UCSD-AML1 (cell line): ENCODE results near the gene LAMTOR1.
A peak's percentile ranks its signal among the peaks of the same experiment; 100 is the strongest.

Experiments used
- DNase-seq: peaks from one replicate; lab custom pipeline; 2025; ENCODE audit not compliant: unreplicated experiment; lab: John Stamatoyannopoulos, UW

The LAMTOR1 gene

GRCh38 chr11:72119198-72119597, 16.1 kb upstream of the LAMTOR1 start:
- DNase-seq, result no peak

DNA sequence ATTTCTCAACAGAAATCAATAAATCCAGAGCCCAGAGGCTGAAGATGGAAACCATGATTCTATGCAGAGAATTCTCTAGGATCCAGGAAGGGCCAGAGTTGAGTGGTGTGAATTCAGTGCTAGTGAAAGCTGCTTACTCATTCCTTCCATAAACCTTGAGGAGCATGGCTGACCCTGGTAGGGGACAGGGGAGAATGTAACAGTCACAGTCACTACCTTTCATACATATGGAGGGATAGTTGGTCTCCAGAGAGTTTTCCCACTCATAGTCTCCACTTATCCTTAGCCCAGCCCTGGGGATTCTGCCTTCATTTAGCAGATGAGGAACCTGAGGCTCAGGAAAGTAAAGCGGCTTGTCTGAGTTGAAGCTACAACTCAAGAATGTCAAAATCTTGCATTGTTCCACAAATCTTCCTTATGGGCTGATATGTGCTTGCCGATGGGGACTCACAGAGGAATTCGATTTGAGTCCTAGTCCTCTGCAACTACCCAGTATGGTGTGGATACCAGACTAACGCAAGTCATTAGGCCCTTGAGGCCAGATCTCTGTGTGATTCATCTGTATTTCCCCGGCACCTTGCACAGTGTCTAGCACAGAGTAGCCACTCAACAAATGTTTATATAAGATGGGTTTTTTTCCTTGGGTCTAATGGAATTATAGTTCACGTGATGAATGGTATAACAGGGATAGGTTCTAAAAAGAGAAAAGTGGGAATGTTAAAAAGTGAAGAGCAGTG, 13.1 kb upstream of the LAMTOR1 start:
- no peak for DNase-seq

DNA sequence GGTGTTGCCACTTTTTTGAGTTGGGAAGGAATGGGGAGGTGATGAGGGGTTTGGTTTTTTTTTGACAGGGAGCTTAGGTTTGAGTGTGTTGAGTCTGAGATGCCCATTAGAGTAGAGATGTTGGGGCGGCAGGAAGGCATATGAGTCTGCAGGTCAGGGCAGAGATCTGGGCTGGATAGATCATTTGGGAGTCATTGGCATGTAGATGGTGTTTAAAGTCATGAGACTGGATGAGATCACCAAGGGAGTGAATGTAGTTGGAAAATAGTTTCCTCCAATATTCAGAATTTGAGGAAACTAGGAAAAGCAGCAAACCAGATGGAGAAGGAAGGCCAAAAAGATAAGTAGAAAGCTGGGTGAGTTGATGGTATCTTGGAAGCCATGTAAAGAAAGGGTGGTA, 11.5 kb upstream of the LAMTOR1 start:
- no peak for DNase-seq

DNA sequence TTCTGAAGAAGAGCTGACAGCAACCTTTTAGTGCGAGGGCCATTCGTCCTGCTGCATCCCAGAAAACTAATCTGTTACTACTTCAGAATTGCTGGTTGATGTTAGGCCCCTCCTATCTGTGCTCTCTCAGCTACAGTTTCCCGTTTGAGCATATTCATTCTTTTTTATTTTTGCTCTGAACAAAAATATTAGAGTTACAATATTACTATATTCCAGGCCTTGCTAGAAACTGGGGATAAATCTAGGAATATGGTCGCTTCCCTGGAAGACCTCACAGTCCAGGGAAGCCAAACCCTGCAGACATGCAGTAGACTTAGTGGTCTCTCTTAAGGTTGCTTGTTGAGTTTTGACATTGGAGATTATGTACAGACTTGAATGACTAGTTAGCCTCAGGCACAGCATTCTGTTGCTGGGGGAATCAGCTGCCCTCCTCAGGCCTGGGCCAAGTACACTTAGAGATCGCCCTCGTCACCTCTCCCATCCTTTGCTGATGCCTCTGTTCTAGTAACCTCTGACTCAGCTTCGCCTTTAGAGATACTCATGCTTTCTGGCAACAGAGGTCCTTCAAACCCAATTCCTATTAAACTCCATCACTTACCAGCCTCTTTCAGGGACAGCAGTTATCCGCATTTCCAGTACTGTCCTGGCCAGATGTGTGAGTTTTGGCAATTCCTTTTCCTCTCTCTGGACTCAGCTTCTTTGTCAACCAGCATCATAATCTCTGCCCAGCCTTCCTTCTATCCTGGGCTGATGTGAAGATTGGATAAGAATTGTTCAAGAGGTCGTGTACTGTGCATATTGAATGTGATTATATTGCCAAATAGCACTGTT, 10.1 kb upstream of the LAMTOR1 start:
- DNase-seq, result no peak

- peak; percentile 97 for DNase-seq
Measured at GRCh38 chr11:72112143-72112977, 9.3 kb upstream of the LAMTOR1 start, which contains the start of gene ANAPC15. TSS of gene ANAPC15 (minus strand) at chr11:72112695. CDS start at chr11:72111276, 1,419 bp downstream.

- no peak for DNase-seq
Measured at GRCh38 chr11:72111300-72112142, 8.4 kb upstream of the LAMTOR1 start.

- no peak for DNase-seq
Measured at GRCh38 chr11:72105888-72106287, 2.8 kb upstream of the LAMTOR1 start, which contains the start of gene TOMT. TSS of gene TOMT (plus strand) at chr11:72105924. CDS start at chr11:72105952, 28 bp downstream.

- no peak for DNase-seq
Measured at GRCh38 chr11:72103754-72104167, 664 bp upstream of the LAMTOR1 start.

GRCh38 chr11:72102631-72102945, 509 bp downstream of the LAMTOR1 start:
- DNase-seq, result no peak

DNA sequence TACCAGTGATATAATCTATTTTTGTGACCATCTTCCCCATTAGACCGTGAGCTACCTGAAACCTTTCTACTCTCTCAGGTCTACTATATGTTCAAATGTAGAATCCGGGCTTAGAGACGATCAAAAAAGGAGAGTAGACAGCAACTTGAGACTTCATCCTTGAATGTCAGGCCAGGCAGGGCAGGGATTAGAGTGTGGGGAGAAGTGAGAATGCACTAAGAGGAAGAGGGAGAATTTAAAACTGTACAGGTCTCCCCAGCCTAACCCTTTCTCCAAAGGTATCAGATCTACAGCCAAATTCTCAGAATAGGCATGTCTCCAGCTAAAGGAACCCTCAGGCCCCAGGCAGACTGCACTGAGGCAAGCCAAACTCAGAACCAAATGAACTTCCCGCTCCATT, 935 bp downstream of the LAMTOR1 start:
- DNase-seq, result no peak

DNA sequence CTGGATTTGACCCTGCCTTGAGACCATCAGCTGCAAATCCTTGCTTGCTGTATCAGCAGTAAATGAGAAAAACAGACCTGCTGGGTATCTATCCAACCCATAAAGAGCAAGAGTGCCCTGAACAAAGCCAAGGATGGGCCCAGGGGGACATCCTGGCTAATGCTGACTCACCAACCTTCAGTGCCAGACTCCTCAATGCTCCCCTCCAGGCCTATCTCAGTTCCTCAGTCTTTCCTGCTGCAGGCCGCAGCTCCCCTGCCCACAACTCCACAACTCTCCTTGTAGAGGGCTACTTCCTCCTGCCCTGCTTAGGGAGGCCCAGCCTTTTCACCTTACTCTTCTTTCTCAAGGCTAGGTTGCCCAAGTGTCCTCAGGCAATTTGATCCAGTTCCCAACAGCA, 2.6 kb downstream of the LAMTOR1 start:
- DNase-seq, result peak; percentile 89

GRCh38 chr11:72100009-72100408, 3.1 kb downstream of the LAMTOR1 start:
- no peak for DNase-seq

GRCh38 chr11:72098741-72099140, 4.4 kb downstream of the LAMTOR1 start:
- DNase-seq, result no peak

GRCh38 chr11:72091292-72091691, 11.8 kb downstream of the LAMTOR1 start:
- peak; percentile 78 for DNase-seq

GRCh38 chr11:72088076-72088808, 14.9 kb downstream of the LAMTOR1 start:
- DNase-seq, result no peak

- no peak for DNase-seq
Measured at GRCh38 chr11:72085621-72086351, 17.3 kb downstream of the LAMTOR1 start.

DNA sequence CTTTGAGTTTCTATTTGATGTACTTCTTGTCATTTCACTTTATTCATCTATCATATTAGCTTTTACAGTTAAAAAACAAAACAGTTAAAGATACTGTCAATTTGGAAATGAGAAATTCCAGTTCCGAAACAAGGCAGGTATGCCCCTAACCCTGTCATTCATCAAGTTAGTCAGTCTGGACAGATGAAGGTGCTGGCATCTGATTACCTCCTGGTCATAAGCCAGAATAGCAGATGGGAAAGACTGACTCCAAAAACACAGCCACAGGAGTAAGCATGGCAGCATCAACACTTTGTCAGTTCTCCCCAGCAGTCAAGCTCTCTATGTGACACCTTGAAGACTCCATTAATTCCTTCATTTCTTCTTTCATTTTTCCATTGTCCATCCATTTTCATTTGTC, 18.1 kb downstream of the LAMTOR1 start:
- no peak for DNase-seq

DNA sequence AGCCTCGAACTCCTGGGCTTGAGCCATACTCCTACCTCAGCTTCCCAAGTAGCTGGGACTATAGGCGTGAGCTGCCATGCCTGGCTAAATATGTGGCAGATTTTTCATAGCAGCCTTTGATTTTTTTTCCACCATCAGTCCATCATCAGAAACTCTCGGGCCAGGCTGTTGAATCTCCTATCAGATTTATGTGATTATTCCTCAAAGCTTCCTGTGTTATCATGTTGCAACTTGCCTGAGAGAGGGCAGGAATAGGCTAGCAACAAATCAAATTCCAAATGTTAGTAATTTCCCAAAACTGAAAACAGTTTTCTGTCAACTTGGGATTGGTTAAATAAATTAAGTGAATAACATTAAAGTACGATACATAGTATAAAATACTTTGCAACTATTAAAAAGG, 19.0 kb downstream of the LAMTOR1 start:
- no peak for DNase-seq

DNA sequence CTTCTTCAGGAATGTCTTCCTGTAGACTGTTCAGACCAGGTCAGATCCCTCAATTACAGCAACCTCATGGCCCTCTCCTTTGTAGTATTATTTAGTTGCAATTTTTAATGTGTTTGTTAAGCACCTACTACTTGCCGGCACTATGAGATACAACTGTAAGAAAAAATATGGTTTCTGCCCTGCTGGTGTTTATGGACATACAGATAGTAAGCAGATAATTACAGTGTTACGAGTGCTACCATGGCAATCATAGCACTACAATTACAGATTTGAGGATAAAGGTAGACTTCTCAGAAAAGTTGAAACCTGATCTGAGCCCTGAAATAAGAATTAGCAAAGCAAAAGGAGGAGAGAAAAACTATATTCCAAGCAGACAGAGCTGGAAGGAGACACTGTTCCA, 19.7 kb downstream of the LAMTOR1 start:
- DNase-seq, result no peak
